Endothelial cell of umbilical vein (primary cell): Measurements from ENCODE around the gene SYT8.

Experiments used
- CTCF ChIP-seq, 2 donors: IDR thresholded peaks; 1 replicate in 1 of 2; 2 replicates in 1 of 2; pipeline ENCODE4 v1.5.1; 2011; ENCODE audit warnings: low read length in 2 of 2, mild to moderate bottlenecking in 2 of 2, moderate library complexity in 2 of 2, control low read depth in 1 of 2, inconsistent platforms in 1 of 2, low read depth in 1 of 2; ENCODE audit not compliant: insufficient read depth in 1 of 2; ENCODE audit errors: extremely low read depth in 1 of 2
- EZH2 ChIP-seq: IDR thresholded peaks from 2 replicates; pipeline ENCODE4 v1.6.1; 2012; ENCODE audit warnings: borderline replicate concordance, low read depth, mild to moderate bottlenecking, moderate library complexity, low read length, inconsistent platforms; ENCODE audit not compliant: severe bottlenecking
- FOS ChIP-seq: IDR thresholded peaks from 2 replicates; pipeline ENCODE4 v1.6.1; 2011; ENCODE audit warnings: mild to moderate bottlenecking, low read length, moderate library complexity, borderline replicate concordance; ENCODE audit not compliant: insufficient read depth
- JUN ChIP-seq: IDR thresholded peaks from 2 replicates; pipeline ENCODE4 v1.6.1; 2011; ENCODE audit warnings: borderline replicate concordance, low read depth; ENCODE audit not compliant: insufficient read length, insufficient read depth
- MAX ChIP-seq: IDR thresholded peaks from 2 replicates; pipeline ENCODE4 v1.6.1; 2011; ENCODE audit not compliant: insufficient read depth, insufficient read length
- POLR2A ChIP-seq: IDR thresholded peaks from 2 replicates; pipeline ENCODE4 v1.6.1; 2012; ENCODE audit warnings: low read depth, mild to moderate bottlenecking, control low read depth, low read length

GRCh38 chr11:1803246-1803645, 31.5 kb upstream of the SYT8 start:
- TF ChIP-seq CTCF (IDR thresholded peaks at IDR 0.05; ENCODE audit: extremely low read depth in 1 of 2, insufficient read depth in 1 of 2, low read depth in 1 of 2, low read length in 2 of 2) = no peak
- no peak for TF ChIP-seq FOS
- no peak for TF ChIP-seq EZH2
- no peak for TF ChIP-seq MAX
- no peak for TF ChIP-seq POLR2A
- no peak for TF ChIP-seq JUN
